Measurements from ENCODE around the gene TPP2.

DNA sequence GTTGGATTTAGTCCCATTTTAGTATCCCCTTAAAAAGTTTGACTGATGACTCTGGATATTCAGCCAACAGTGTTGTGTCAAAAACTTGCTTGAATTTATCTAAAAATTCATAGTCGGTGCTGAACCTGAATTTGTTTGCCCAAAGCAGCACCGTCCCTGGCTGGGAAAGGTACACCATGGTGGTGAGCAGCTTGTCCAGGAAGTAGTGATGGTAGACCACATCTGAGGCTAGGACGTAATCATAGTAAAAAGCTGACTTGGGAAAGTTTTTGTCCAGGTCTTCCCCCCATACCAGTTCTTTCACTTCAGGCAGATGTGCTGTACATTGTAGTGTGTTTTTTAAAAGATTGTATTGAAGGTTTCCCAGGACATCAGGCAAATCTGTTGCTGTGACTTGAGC is 89.2 kb downstream of the TPP2 start:
- TF ChIP-seq, protein P1, sequence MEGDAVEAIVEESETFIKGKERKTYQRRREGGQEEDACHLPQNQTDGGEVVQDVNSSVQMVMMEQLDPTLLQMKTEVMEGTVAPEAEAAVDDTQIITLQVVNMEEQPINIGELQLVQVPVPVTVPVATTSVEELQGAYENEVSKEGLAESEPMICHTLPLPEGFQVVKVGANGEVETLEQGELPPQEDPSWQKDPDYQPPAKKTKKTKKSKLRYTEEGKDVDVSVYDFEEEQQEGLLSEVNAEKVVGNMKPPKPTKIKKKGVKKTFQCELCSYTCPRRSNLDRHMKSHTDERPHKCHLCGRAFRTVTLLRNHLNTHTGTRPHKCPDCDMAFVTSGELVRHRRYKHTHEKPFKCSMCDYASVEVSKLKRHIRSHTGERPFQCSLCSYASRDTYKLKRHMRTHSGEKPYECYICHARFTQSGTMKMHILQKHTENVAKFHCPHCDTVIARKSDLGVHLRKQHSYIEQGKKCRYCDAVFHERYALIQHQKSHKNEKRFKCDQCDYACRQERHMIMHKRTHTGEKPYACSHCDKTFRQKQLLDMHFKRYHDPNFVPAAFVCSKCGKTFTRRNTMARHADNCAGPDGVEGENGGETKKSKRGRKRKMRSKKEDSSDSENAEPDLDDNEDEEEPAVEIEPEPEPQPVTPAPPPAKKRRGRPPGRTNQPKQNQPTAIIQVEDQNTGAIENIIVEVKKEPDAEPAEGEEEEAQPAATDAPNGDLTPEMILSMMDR (IDR thresholded peaks at IDR 0.05; ENCODE audit: low read length) = no peak
- TF ChIP-seq EZH2 (IDR thresholded peaks at IDR 0.05; ENCODE audit: borderline replicate concordance, low read length) = no peak
